ENCODE results near the gene ACACB.

- TF ChIP-seq, protein P1, sequence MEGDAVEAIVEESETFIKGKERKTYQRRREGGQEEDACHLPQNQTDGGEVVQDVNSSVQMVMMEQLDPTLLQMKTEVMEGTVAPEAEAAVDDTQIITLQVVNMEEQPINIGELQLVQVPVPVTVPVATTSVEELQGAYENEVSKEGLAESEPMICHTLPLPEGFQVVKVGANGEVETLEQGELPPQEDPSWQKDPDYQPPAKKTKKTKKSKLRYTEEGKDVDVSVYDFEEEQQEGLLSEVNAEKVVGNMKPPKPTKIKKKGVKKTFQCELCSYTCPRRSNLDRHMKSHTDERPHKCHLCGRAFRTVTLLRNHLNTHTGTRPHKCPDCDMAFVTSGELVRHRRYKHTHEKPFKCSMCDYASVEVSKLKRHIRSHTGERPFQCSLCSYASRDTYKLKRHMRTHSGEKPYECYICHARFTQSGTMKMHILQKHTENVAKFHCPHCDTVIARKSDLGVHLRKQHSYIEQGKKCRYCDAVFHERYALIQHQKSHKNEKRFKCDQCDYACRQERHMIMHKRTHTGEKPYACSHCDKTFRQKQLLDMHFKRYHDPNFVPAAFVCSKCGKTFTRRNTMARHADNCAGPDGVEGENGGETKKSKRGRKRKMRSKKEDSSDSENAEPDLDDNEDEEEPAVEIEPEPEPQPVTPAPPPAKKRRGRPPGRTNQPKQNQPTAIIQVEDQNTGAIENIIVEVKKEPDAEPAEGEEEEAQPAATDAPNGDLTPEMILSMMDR (IDR thresholded peaks at IDR 0.05), result no peak
- no peak for TF ChIP-seq POLR2A (IDR thresholded peaks at IDR 0.05)
Observed at GRCh38 chr12:109191621-109192250, 75.3 kb downstream of the ACACB start.
